HUDEP-2 (cell line): ENCODE results near the gene SCYGR4.

ENCODE experiments used
- DNase-seq, 76 experiments: peaks; one replicate each; lab custom pipeline; 2025; ENCODE audit not compliant: unreplicated experiment in 76 of 76; lab: John Stamatoyannopoulos, UW

SCYGR4 gene

GRCh38 chr2:227613272-227613660, 4.0 kb upstream of the SCYGR4 start:
- DNase-seq, result no peak

GRCh38 chr2:227614246-227614645, 3.1 kb upstream of the SCYGR4 start:
- no peak for DNase-seq

- no peak for DNase-seq
These were observed 2.6 kb upstream of the SCYGR4 start, which contains the start of gene SCYGR3 for GRCh38 chr2:227614740-227615139. Gene SCYGR3, minus strand, starts transcription at chr2:227614840. Its CDS starts 0 bp downstream, at chr2:227614840.

- DNase-seq, result no peak
These were observed 2.1 kb upstream of the SCYGR4 start for GRCh38 chr2:227615181-227615580.

- DNase-seq, result no peak
These were observed 1.4 kb upstream of the SCYGR4 start for GRCh38 chr2:227615906-227616305.

- DNase-seq, result no peak
These were observed 667 bp upstream of the SCYGR4 start for GRCh38 chr2:227616631-227617030.

- DNase-seq, result no peak
These were observed 5.9 kb downstream of the SCYGR4 start for GRCh38 chr2:227623226-227623625.

- no peak for DNase-seq
These were observed 8.1 kb downstream of the SCYGR4 start for GRCh38 chr2:227625420-227625819.

GRCh38 chr2:227626580-227627151, 9.4 kb downstream of the SCYGR4 start:
- no peak for DNase-seq

- DNase-seq, result no peak
These were observed 10.5 kb downstream of the SCYGR4 start for GRCh38 chr2:227627769-227628168.

- DNase-seq, result no peak
These were observed 12.1 kb downstream of the SCYGR4 start for GRCh38 chr2:227629435-227629834.

GRCh38 chr2:227630322-227630721, 13.0 kb downstream of the SCYGR4 start:
- no peak for DNase-seq

GRCh38 chr2:227632827-227633226, 15.5 kb downstream of the SCYGR4 start:
- no peak for DNase-seq

GRCh38 chr2:227634201-227634600, 16.9 kb downstream of the SCYGR4 start:
- DNase-seq, result no peak

GRCh38 chr2:227642656-227643055, 25.4 kb downstream of the SCYGR4 start:
- no peak for DNase-seq

- DNase-seq, result no peak
These were observed 26.8 kb downstream of the SCYGR4 start for GRCh38 chr2:227643990-227644551.

- no peak for DNase-seq
These were observed 36.1 kb downstream of the SCYGR4 start for GRCh38 chr2:227653419-227653818.

- no peak for DNase-seq
These were observed 37.1 kb downstream of the SCYGR4 start for GRCh38 chr2:227654426-227654825.

GRCh38 chr2:227655454-227655853, 38.2 kb downstream of the SCYGR4 start:
- DNase-seq, result no peak

GRCh38 chr2:227657199-227657845, 40.0 kb downstream of the SCYGR4 start:
- no peak for DNase-seq

GRCh38 chr2:227661025-227661649, 43.8 kb downstream of the SCYGR4 start:
- DNase-seq, result no peak

GRCh38 chr2:227661827-227662226, 44.5 kb downstream of the SCYGR4 start:
- DNase-seq, result no peak
